ENCODE measurements around the gene FRMD8. TPM values are rescaled to one million over a fixed set of nuclear protein-coding genes. Genes with fewer than 3 reads are reported as not detected.

Gene FRMD8
- total and polyA plus RNA-seq, 4 donors = 2.8 to 22.8 (median 15.0) TPM

GRCh38 chr11:65399845-65400244 is 13.4 kb downstream of the FRMD8 start:
- peaks cover 0 to 4% (median 0%) of the 10 kb centered on the region in 4 donors for H3K4me1 ChIP-seq (ENCODE audit: control insufficient read depth in 4 of 4, insufficient read depth in 4 of 4, low read length in 3 of 4)
- no peak overlapping the region for H3K4me3 ChIP-seq (ENCODE audit: low read depth in 1 of 3, low read length in 3 of 3)
- DNase-seq (ENCODE audit: low spot score) = no peak
- H3K27me3 ChIP-seq (ENCODE audit: control insufficient read depth in 4 of 4, insufficient read depth in 4 of 4, low read length in 3 of 4) = no peaks in the 10 kb centered on the region
- peaks cover 0 to 34% (median 9%) of the 10 kb centered on the region in 4 donors for H3K36me3 ChIP-seq (ENCODE audit: control insufficient read depth in 4 of 4, insufficient read depth in 3 of 4, low read depth in 1 of 4, low read length in 3 of 4)
- no peaks in the 10 kb centered on the region for H3K9me3 ChIP-seq (ENCODE audit: control insufficient read depth in 4 of 4, low read length in 3 of 4)
- WGBS = 95% methylated on average over 10 of the region's 10 CpGs
- no peak overlapping the region for H3K9ac ChIP-seq (ENCODE audit: low read depth in 1 of 2, low read length in 2 of 2)
- TF ChIP-seq JUND (IDR thresholded peaks at IDR 0.05) = no peak
- TF ChIP-seq YY1 (IDR thresholded peaks at IDR 0.05) = no peak
- no peak for TF ChIP-seq HNF4G (IDR thresholded peaks at IDR 0.05)
- H3K27ac ChIP-seq (ENCODE audit: low read depth in 1 of 2, low read length in 2 of 2) = no peak overlapping the region

- Histone ChIP-seq H3K27me3 (ENCODE audit: control insufficient read depth in 4 of 4, insufficient read depth in 4 of 4, low read length in 3 of 4) (no peaks in the 10 kb centered on the region), H3K9ac (ENCODE audit: low read depth in 1 of 2, low read length in 2 of 2) (no peak overlapping the region), H3K4me3 (ENCODE audit: low read depth in 1 of 3, low read length in 3 of 3) (no peak overlapping the region), H3K4me1 (ENCODE audit: control insufficient read depth in 4 of 4, insufficient read depth in 4 of 4, low read length in 3 of 4) (peaks cover 0 to 4% (median 0%) of the 10 kb centered on the region in 4 donors), H3K36me3 (ENCODE audit: control insufficient read depth in 4 of 4, insufficient read depth in 3 of 4, low read depth in 1 of 4, low read length in 3 of 4) (peaks cover under 1 to 36% (median 13%) of the 10 kb centered on the region in 4 donors), H3K9me3 (ENCODE audit: control insufficient read depth in 4 of 4, low read length in 3 of 4) (no peaks in the 10 kb centered on the region), H3K27ac (ENCODE audit: low read depth in 1 of 2, low read length in 2 of 2) (no peak overlapping the region)
- TF ChIP-seq ATF3 (IDR thresholded peaks at IDR 0.05) (no peak), FOXA2 (IDR thresholded peaks at IDR 0.05) (no peak), REST (IDR thresholded peaks at IDR 0.05) (no peak), JUND (IDR thresholded peaks at IDR 0.05) (no peak), HNF4G (IDR thresholded peaks at IDR 0.05) (no peak), MAX (IDR thresholded peaks at IDR 0.05) (no peak), RAD21 (IDR thresholded peaks at IDR 0.05) (no peak), FOXA1 (IDR thresholded peaks at IDR 0.05) (no peak), ZBTB33 (IDR thresholded peaks at IDR 0.05) (no peak), RXRA (IDR thresholded peaks at IDR 0.05) (no peak), CTCF (IDR thresholded peaks at IDR 0.05; ENCODE audit: low read depth, low read length, missing input control) (no peak), HNF4A (conservative IDR thresholded peaks at IDR 0.05) (no peak)
- 88% methylated on average over 17 of the region's 17 CpGs for WGBS
- no peak for DNase-seq (ENCODE audit: low spot score)
Measured at GRCh38 chr11:65400307-65401072, 14.1 kb downstream of the FRMD8 start.
